Smooth muscle cell (in vitro differentiated cells): ENCODE measurements around the gene ADGRF5. TPM values are rescaled to one million over a fixed set of nuclear protein-coding genes. Genes with fewer than 3 reads are reported as not detected.

Experiments used
- DNase-seq: peaks from one replicate; lab custom pipeline; 2025; ENCODE audit not compliant: unreplicated experiment; lab: John Stamatoyannopoulos, UW
- H2AFZ ChIP-seq: fragments of 200-600 bp; sonication (generic); 2 replicates; pipeline ENCODE4 v1.6.0; 2016; ENCODE audit warnings: antibody characterized with exemption, low read depth, mild to moderate bottlenecking
- H3F3A ChIP-seq: fragments of 200-600 bp; sonication (generic); 2 replicates; pipeline ENCODE4 v1.6.0; 2017; ENCODE audit warnings: antibody characterized with exemption, low read depth
- H3K27ac ChIP-seq: fragments of 200-600 bp; sonication (generic); 2 replicates; pipeline ENCODE4 v1.5.1; 2016; ENCODE audit warnings: low read depth, mild to moderate bottlenecking
- H3K27me3 ChIP-seq: fragments of 200-600 bp; sonication (generic); 2 replicates; pipeline ENCODE4 v1.6.1; 2016; ENCODE audit warnings: low read depth, mild to moderate bottlenecking
- H3K36me3 ChIP-seq: fragments of 200-600 bp; sonication (generic); 2 replicates; pipeline ENCODE4 v1.5.1; 2016; ENCODE audit warnings: low read depth
- H3K4me1 ChIP-seq: fragments of 200-600 bp; sonication (generic); 2 replicates; pipeline ENCODE4 v1.5.1; 2016; ENCODE audit warnings: low read depth
- H3K4me2 ChIP-seq: fragments of 200-600 bp; sonication (generic); 2 replicates; pipeline ENCODE4 v1.6.0; 2016; ENCODE audit warnings: mild to moderate bottlenecking
- H3K4me3 ChIP-seq: fragments of 200-600 bp; sonication (generic); 2 replicates; pipeline ENCODE4 v1.5.1; 2016; ENCODE audit warnings: mild to moderate bottlenecking
- H3K79me2 ChIP-seq: fragments of 200-600 bp; sonication (generic); 2 replicates; pipeline ENCODE4 v1.6.0; 2016; ENCODE audit warnings: low read depth, mild to moderate bottlenecking
- H3K9ac ChIP-seq: fragments of 200-600 bp; sonication (generic); 2 replicates; pipeline ENCODE4 v1.6.0; 2016; ENCODE audit warnings: low read depth
- H3K9me3 ChIP-seq: fragments of 200-600 bp; sonication (generic); replicated peaks from 2 replicates; pipeline ENCODE4 v1.5.1; 2016; ENCODE audit warnings: low read depth
- H4K20me1 ChIP-seq: fragments of 200-600 bp; sonication (generic); 2 replicates; pipeline ENCODE4 v1.6.0; 2016; ENCODE audit warnings: low read depth
- WGBS: methylation state at CpG from one replicate; pipeline ENCODE4 v1.1.7; 2016; ENCODE audit warnings: low lambda C conversion rate; 5-methylcytosine and 5-hydroxymethylcytosine counted together
- polyA plus RNA-seq: library from polyadenylated mRNA; unstranded; fragments of >200 nt; fragmentation: Nextera tagmentation; extraction: Ambion mirVana; gene quantifications from 2 replicates; pipeline ENCODE4 v1.2.1, GENCODE V29; 2016
- total RNA-seq: library from RNA; depleted of rRNA; stranded (reverse); fragments of >200 nt; gene quantifications from 2 replicates; pipeline ENCODE4 v1.2.3, GENCODE V29; 2014
- TF ChIP-seq, protein P1 (sequence below): fragments of 200-600 bp; sonication (generic); IDR thresholded peaks from 2 replicates; pipeline ENCODE4 v1.5.1; 2017; ENCODE audit warnings: borderline replicate concordance, mild to moderate bottlenecking, antibody characterized with exemption; ENCODE audit not compliant: insufficient read depth, poor library complexity, severe bottlenecking

ADGRF5 gene
- total and polyA plus RNA-seq, 2 experiments from 2014 or later, result 0.13 TPM; not detected in 1

DNA sequence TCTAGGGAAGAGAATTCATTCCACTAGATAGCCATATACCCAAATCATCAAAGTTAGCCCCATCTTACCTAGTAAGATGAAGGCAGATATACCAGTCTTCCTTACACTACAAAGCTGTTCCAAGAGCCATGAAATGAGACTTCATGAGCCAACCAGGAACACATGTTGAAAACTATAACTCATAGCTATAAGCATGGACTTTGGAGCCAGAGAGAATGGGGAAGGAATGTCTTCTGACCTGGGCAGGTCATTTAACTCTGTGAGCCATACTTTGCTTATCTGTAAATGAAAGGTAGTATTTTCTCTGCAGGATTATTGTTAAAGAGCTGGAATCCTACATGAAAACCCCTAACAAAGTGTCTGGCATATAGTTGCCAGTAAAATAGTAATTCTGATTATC, 27.3 kb downstream of the ADGRF5 start:
- Histone ChIP-seq H3K27ac (no peak overlapping the region), H3K9me3 (no peaks in the 10 kb centered on the region), H3K79me2 (no peaks in the 10 kb centered on the region), H4K20me1 (no peaks in the 10 kb centered on the region), H3K27me3 (no peaks in the 10 kb centered on the region), H3F3A (no peaks in the 10 kb centered on the region), H3K4me1 (no peaks in the 10 kb centered on the region), H3K36me3 (no peaks in the 10 kb centered on the region), H3K4me3 (no peak overlapping the region), H2AFZ (no peak overlapping the region), H3K9ac (no peak overlapping the region), H3K4me2 (no peak overlapping the region)
- no peak for DNase-seq
- TF ChIP-seq, protein P1, sequence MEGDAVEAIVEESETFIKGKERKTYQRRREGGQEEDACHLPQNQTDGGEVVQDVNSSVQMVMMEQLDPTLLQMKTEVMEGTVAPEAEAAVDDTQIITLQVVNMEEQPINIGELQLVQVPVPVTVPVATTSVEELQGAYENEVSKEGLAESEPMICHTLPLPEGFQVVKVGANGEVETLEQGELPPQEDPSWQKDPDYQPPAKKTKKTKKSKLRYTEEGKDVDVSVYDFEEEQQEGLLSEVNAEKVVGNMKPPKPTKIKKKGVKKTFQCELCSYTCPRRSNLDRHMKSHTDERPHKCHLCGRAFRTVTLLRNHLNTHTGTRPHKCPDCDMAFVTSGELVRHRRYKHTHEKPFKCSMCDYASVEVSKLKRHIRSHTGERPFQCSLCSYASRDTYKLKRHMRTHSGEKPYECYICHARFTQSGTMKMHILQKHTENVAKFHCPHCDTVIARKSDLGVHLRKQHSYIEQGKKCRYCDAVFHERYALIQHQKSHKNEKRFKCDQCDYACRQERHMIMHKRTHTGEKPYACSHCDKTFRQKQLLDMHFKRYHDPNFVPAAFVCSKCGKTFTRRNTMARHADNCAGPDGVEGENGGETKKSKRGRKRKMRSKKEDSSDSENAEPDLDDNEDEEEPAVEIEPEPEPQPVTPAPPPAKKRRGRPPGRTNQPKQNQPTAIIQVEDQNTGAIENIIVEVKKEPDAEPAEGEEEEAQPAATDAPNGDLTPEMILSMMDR, result no peak

DNA sequence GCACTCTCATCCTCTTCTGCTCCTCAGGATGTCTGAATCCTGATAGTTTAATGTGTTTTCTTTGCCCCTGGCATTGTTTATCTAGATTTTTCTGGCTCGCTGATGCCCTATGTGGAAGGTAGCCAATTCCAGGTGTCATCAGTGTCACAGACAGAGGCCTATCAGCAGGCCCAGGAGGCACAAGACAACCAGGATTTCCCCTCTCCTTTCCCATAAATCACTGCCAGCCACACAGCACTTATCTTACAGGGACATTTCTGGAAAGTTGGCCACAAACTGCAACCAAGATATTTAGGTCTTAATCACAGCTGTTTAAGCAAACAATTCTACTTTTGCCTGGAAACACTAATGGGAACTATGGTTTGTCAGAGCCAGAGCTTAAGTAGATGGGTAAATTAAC, 28.1 kb downstream of the ADGRF5 start:
- 63% methylated on average over 1 of the region's 1 CpG for WGBS
- H3K9me3 ChIP-seq, result no peaks in the 10 kb centered on the region
- H3K27me3 ChIP-seq, result no peaks in the 10 kb centered on the region
- H3K36me3 ChIP-seq, result no peaks in the 10 kb centered on the region
- TF ChIP-seq, protein P1, result no peak
- no peaks in the 10 kb centered on the region for H3K4me1 ChIP-seq
- H3K9ac ChIP-seq, result no peak overlapping the region
- no peaks in the 10 kb centered on the region for H4K20me1 ChIP-seq
- no peaks in the 10 kb centered on the region for H3F3A ChIP-seq
- no peak overlapping the region for H2AFZ ChIP-seq
- DNase-seq, result no peak
- no peaks in the 10 kb centered on the region for H3K79me2 ChIP-seq
- peak overlapping the region; percentile 1 for H3K4me2 ChIP-seq
- H3K27ac ChIP-seq, result no peak overlapping the region
- no peak overlapping the region for H3K4me3 ChIP-seq

DNA sequence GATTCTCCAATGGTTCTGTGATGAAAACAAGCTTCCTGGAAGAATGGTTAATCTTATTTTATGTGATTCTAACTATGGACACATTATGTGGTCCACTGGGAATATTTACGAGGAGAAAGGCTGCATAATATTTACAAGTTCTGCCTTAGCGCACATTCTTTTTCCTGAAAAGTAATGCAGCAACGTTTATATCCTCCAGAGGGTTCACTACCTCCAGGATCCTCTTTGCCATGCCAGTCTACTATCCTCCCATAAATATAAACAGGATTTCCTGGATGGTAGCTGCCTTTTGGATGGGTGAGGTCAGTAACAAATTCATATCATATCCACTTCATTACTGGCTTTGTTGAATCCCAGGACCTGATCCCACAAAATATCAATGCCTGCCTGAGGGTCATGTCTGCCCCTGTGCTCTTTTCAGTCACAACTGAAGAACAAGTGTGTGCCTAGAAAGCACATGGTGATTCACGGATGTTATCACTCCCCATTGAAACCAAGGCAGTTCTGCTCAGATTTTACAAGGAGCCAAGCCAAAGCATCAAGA, 30.4 kb downstream of the ADGRF5 start:
- H3F3A ChIP-seq, result no peaks in the 10 kb centered on the region
- H3K9me3 ChIP-seq, result no peaks in the 10 kb centered on the region
- H3K4me2 ChIP-seq, result no peak overlapping the region
- H3K4me1 ChIP-seq, result no peaks in the 10 kb centered on the region
- H3K9ac ChIP-seq, result no peak overlapping the region
- H3K27ac ChIP-seq, result no peak overlapping the region
- no peak for DNase-seq
- H3K79me2 ChIP-seq, result no peaks in the 10 kb centered on the region
- H3K4me3 ChIP-seq, result no peak overlapping the region
- no peaks in the 10 kb centered on the region for H3K27me3 ChIP-seq
- 25% methylated on average over 4 of the region's 4 CpGs for WGBS
- H4K20me1 ChIP-seq, result no peaks in the 10 kb centered on the region
- TF ChIP-seq, protein P1, result no peak
- no peak overlapping the region for H2AFZ ChIP-seq
- H3K36me3 ChIP-seq, result no peaks in the 10 kb centered on the region

DNA sequence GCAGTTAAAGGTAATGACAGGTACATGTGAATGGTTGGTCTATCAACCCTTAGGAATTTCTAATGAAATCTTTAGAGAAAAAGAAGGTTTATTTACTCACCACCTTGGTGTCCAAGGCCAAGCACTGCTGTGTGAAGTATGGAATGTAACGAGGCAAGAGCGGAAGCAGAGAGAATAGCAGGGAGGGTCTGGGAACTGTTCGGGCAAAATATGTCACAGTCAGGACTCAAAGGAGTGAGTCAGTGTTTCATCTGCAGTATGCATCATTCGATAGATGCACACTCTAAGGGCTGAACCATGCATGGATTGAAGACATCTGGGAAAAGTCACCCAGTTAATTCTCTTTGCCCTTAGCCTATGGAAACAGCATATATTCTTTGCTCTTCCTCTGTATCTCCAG, 33.2 kb downstream of the ADGRF5 start:
- no peaks in the 10 kb centered on the region for H3F3A ChIP-seq
- H3K27ac ChIP-seq, result peak overlapping the region; percentile 89
- H3K9ac ChIP-seq, result peak overlapping the region; percentile 34
- peak overlapping the region; percentile 27 for H3K4me2 ChIP-seq
- H2AFZ ChIP-seq, result no peak overlapping the region
- no peaks in the 10 kb centered on the region for H3K9me3 ChIP-seq
- no peaks in the 10 kb centered on the region for H3K27me3 ChIP-seq
- no peaks in the 10 kb centered on the region for H4K20me1 ChIP-seq
- TF ChIP-seq, protein P1, result no peak
- no peaks in the 10 kb centered on the region for H3K36me3 ChIP-seq
- DNase-seq, result no peak
- no peaks in the 10 kb centered on the region for H3K4me1 ChIP-seq
- H3K79me2 ChIP-seq, result no peaks in the 10 kb centered on the region
- no peak overlapping the region for H3K4me3 ChIP-seq
- WGBS, result 29% methylated on average over 4 of the region's 4 CpGs
